Measurements from ENCODE around the gene HYAL1. TPM values are rescaled to one million over a fixed set of nuclear protein-coding genes. Genes with fewer than 3 reads are reported as not detected.
"Not testable (repeated sequence)": the region's sequence is repeated elsewhere in the genome, so short reads cannot be mapped to it uniquely, and the experiment has no call there.

HYAL1 gene
- total and polyA plus RNA-seq, 2 donors = 0.09 to 1.8 TPM

GRCh38 chr3:50272538-50272910, 30.9 kb downstream of the HYAL1 start:
- H3K27ac ChIP-seq (ENCODE audit: low read depth in 1 of 2, low read length in 1 of 2); DNase-seq (ENCODE audit: low read depth in 6 of 9, low spot score in 9 of 9); H3K4me3 ChIP-seq (ENCODE audit: low read length in 2 of 2); H3K36me3 ChIP-seq (ENCODE audit: control insufficient read depth in 2 of 2, insufficient read depth in 2 of 2, low read length in 1 of 2): not testable (repeated sequence)
- WGBS = 82% methylated on average over 10 of the region's 10 CpGs
- Histone ChIP-seq H3K27me3 (ENCODE audit: control insufficient read depth in 2 of 2, insufficient read depth in 1 of 2, low read length in 1 of 2) (peaks cover 47 to 85% of the 10 kb centered on the region in 2 donors), H3K4me1 (ENCODE audit: control insufficient read depth in 2 of 2, insufficient read depth in 2 of 2, low read length in 2 of 2) (peaks cover 0 to 20% of the 10 kb centered on the region in 2 donors), H3K9me3 (ENCODE audit: control insufficient read depth in 2 of 2, insufficient read depth in 1 of 2, low read length in 1 of 2) (peaks cover 0 to 23% of the 10 kb centered on the region in 2 donors)

- 95% methylated on average over 10 of the region's 10 CpGs for WGBS
- Histone ChIP-seq H3K36me3 (ENCODE audit: control insufficient read depth in 2 of 2, insufficient read depth in 2 of 2, low read length in 1 of 2) (no peaks in the 10 kb centered on the region), H3K4me3 (ENCODE audit: low read length in 2 of 2) (no peak overlapping the region), H3K4me1 (ENCODE audit: control insufficient read depth in 2 of 2, insufficient read depth in 2 of 2, low read length in 2 of 2) (peaks cover 0 to 20% of the 10 kb centered on the region in 2 donors), H3K27ac (ENCODE audit: low read depth in 1 of 2, low read length in 1 of 2) (no peak overlapping the region), H3K9me3 (ENCODE audit: control insufficient read depth in 2 of 2, insufficient read depth in 1 of 2, low read length in 1 of 2) (peaks cover 0 to 16% of the 10 kb centered on the region in 2 donors), H3K27me3 (ENCODE audit: control insufficient read depth in 2 of 2, insufficient read depth in 1 of 2, low read length in 1 of 2) (peaks cover 43 to 85% of the 10 kb centered on the region in 2 donors)
- no peak for DNase-seq (ENCODE audit: low read depth in 6 of 9, low spot score in 9 of 9)
Measured at GRCh38 chr3:50271314-50271936, 31.9 kb downstream of the HYAL1 start.

GRCh38 chr3:50270422-50271224, 32.8 kb downstream of the HYAL1 start:
- peaks cover 35 to 85% of the 10 kb centered on the region in 2 donors for H3K27me3 ChIP-seq (ENCODE audit: control insufficient read depth in 2 of 2, insufficient read depth in 1 of 2, low read length in 1 of 2)
- H3K9me3 ChIP-seq (ENCODE audit: control insufficient read depth in 2 of 2, insufficient read depth in 1 of 2, low read length in 1 of 2) = peaks cover 0 to 10% of the 10 kb centered on the region in 2 donors
- 92% methylated on average over 19 of the region's 19 CpGs for WGBS
- H3K4me3 ChIP-seq (ENCODE audit: low read length in 2 of 2) = no peak overlapping the region
- H3K4me1 ChIP-seq (ENCODE audit: control insufficient read depth in 2 of 2, insufficient read depth in 2 of 2, low read length in 2 of 2) = peaks cover 0 to 17% of the 10 kb centered on the region in 2 donors
- H3K36me3 ChIP-seq (ENCODE audit: control insufficient read depth in 2 of 2, insufficient read depth in 2 of 2, low read length in 1 of 2) = no peaks in the 10 kb centered on the region
- DNase-seq (ENCODE audit: low read depth in 6 of 9, low spot score in 9 of 9) = no peak
- no peak overlapping the region for H3K27ac ChIP-seq (ENCODE audit: low read depth in 1 of 2, low read length in 1 of 2)

- Histone ChIP-seq H3K4me3 (ENCODE audit: low read length in 2 of 2) (no peak overlapping the region), H3K36me3 (ENCODE audit: control insufficient read depth in 2 of 2, insufficient read depth in 2 of 2, low read length in 1 of 2) (no peaks in the 10 kb centered on the region), H3K27me3 (ENCODE audit: control insufficient read depth in 2 of 2, insufficient read depth in 1 of 2, low read length in 1 of 2) (peaks cover 29 to 85% of the 10 kb centered on the region in 2 donors), H3K9me3 (ENCODE audit: control insufficient read depth in 2 of 2, insufficient read depth in 1 of 2, low read length in 1 of 2) (peaks cover 0 to 10% of the 10 kb centered on the region in 2 donors), H3K4me1 (ENCODE audit: control insufficient read depth in 2 of 2, insufficient read depth in 2 of 2, low read length in 2 of 2) (peaks cover 0 to 12% of the 10 kb centered on the region in 2 donors), H3K27ac (ENCODE audit: low read depth in 1 of 2, low read length in 1 of 2) (no peak overlapping the region)
- no peak for DNase-seq (ENCODE audit: low read depth in 6 of 9, low spot score in 9 of 9)
- WGBS = 94% methylated on average over 8 of the region's 8 CpGs
Measured at GRCh38 chr3:50269977-50270413, 33.4 kb downstream of the HYAL1 start.

GRCh38 chr3:50269460-50269859, 33.9 kb downstream of the HYAL1 start:
- Histone ChIP-seq H3K27me3 (ENCODE audit: control insufficient read depth in 2 of 2, insufficient read depth in 1 of 2, low read length in 1 of 2) (peaks cover 24 to 82% of the 10 kb centered on the region in 2 donors), H3K27ac (ENCODE audit: low read depth in 1 of 2, low read length in 1 of 2) (no peak overlapping the region), H3K4me1 (ENCODE audit: control insufficient read depth in 2 of 2, insufficient read depth in 2 of 2, low read length in 2 of 2) (peaks cover 0 to 14% of the 10 kb centered on the region in 2 donors), H3K36me3 (ENCODE audit: control insufficient read depth in 2 of 2, insufficient read depth in 2 of 2, low read length in 1 of 2) (no peaks in the 10 kb centered on the region), H3K4me3 (ENCODE audit: low read length in 2 of 2) (no peak overlapping the region), H3K9me3 (ENCODE audit: control insufficient read depth in 2 of 2, insufficient read depth in 1 of 2, low read length in 1 of 2) (peaks cover 0 to 10% of the 10 kb centered on the region in 2 donors)
- DNase-seq (ENCODE audit: low read depth in 6 of 9, low spot score in 9 of 9) = no peak
- WGBS = 93% methylated on average over 4 of the region's 4 CpGs

GRCh38 chr3:50268703-50269451, 34.5 kb downstream of the HYAL1 start, which contains the start of gene SEMA3B:
TSS of gene SEMA3B (plus strand) at chr3:50269147. CDS start at chr3:50269241, 94 bp downstream.
- H3K4me3 ChIP-seq (ENCODE audit: low read length in 2 of 2) = no peak within 1 kb of the TSS
- no peak for DNase-seq (ENCODE audit: low read depth in 6 of 9, low spot score in 9 of 9)
- peaks cover 0 to 6% of the 10 kb centered on the region in 2 donors for H3K9me3 ChIP-seq (ENCODE audit: control insufficient read depth in 2 of 2, insufficient read depth in 1 of 2, low read length in 1 of 2)
- H3K27ac ChIP-seq (ENCODE audit: low read depth in 1 of 2, low read length in 1 of 2) = no peak within 1 kb of the TSS
- peaks cover 18 to 76% of the 10 kb centered on the region in 2 donors for H3K27me3 ChIP-seq (ENCODE audit: control insufficient read depth in 2 of 2, insufficient read depth in 1 of 2, low read length in 1 of 2)
- peaks cover 0 to 14% of the 10 kb centered on the region in 2 donors for H3K4me1 ChIP-seq (ENCODE audit: control insufficient read depth in 2 of 2, insufficient read depth in 2 of 2, low read length in 2 of 2)
- H3K36me3 ChIP-seq (ENCODE audit: control insufficient read depth in 2 of 2, insufficient read depth in 2 of 2, low read length in 1 of 2) = no peaks in the 10 kb centered on the region
- 89% methylated on average over 21 of the region's 21 CpGs for WGBS

GRCh38 chr3:50268276-50268675, 35.1 kb downstream of the HYAL1 start:
- no peak for DNase-seq (ENCODE audit: low read depth in 6 of 9, low spot score in 9 of 9)
- Histone ChIP-seq H3K27ac (ENCODE audit: low read depth in 1 of 2, low read length in 1 of 2) (no peak overlapping the region), H3K36me3 (ENCODE audit: control insufficient read depth in 2 of 2, insufficient read depth in 2 of 2, low read length in 1 of 2) (no peaks in the 10 kb centered on the region), H3K9me3 (ENCODE audit: control insufficient read depth in 2 of 2, insufficient read depth in 1 of 2, low read length in 1 of 2) (peaks cover 0 to 4% of the 10 kb centered on the region in 2 donors), H3K4me1 (ENCODE audit: control insufficient read depth in 2 of 2, insufficient read depth in 2 of 2, low read length in 2 of 2) (peaks cover 0 to 12% of the 10 kb centered on the region in 2 donors), H3K4me3 (ENCODE audit: low read length in 2 of 2) (no peak overlapping the region), H3K27me3 (ENCODE audit: control insufficient read depth in 2 of 2, insufficient read depth in 1 of 2, low read length in 1 of 2) (peaks cover 12 to 70% of the 10 kb centered on the region in 2 donors)
- 84% methylated on average over 3 of the region's 3 CpGs for WGBS

GRCh38 chr3:50267280-50267913, 36.0 kb downstream of the HYAL1 start:
- H3K36me3 ChIP-seq (ENCODE audit: control insufficient read depth in 2 of 2, insufficient read depth in 2 of 2, low read length in 1 of 2) = no peaks in the 10 kb centered on the region
- peaks cover 0 to 6% of the 10 kb centered on the region in 2 donors for H3K4me1 ChIP-seq (ENCODE audit: control insufficient read depth in 2 of 2, insufficient read depth in 2 of 2, low read length in 2 of 2)
- no peaks in the 10 kb centered on the region for H3K9me3 ChIP-seq (ENCODE audit: control insufficient read depth in 2 of 2, insufficient read depth in 1 of 2, low read length in 1 of 2)
- H3K4me3 ChIP-seq (ENCODE audit: low read length in 2 of 2) = no peak overlapping the region
- 24% methylated on average over 22 of the region's 22 CpGs for WGBS
- H3K27ac ChIP-seq (ENCODE audit: low read depth in 1 of 2, low read length in 1 of 2) = no peak overlapping the region
- peaks cover 9 to 62% of the 10 kb centered on the region in 2 donors for H3K27me3 ChIP-seq (ENCODE audit: control insufficient read depth in 2 of 2, insufficient read depth in 1 of 2, low read length in 1 of 2)
- no peak for DNase-seq (ENCODE audit: low read depth in 6 of 9, low spot score in 9 of 9)

Measured in thymus (tissue), 11 donors.